Hematopoietic multipotent progenitor cell treated with erythropoietin and hydrocortisone succinate and interleukin-3 and kit ligand, for 15 days (in vitro differentiated cells): ENCODE measurements around the gene CARD6.
"Not testable (repeated sequence)": the region's sequence is repeated elsewhere in the genome, so short reads cannot be mapped to it uniquely, and the experiment has no call there.

Source experiments
- DNase-seq: peaks from one replicate; pipeline ENCODE4 v3.0.0-alpha.2; 2015; ENCODE audit warnings: low spot score

CARD6 gene

DNA sequence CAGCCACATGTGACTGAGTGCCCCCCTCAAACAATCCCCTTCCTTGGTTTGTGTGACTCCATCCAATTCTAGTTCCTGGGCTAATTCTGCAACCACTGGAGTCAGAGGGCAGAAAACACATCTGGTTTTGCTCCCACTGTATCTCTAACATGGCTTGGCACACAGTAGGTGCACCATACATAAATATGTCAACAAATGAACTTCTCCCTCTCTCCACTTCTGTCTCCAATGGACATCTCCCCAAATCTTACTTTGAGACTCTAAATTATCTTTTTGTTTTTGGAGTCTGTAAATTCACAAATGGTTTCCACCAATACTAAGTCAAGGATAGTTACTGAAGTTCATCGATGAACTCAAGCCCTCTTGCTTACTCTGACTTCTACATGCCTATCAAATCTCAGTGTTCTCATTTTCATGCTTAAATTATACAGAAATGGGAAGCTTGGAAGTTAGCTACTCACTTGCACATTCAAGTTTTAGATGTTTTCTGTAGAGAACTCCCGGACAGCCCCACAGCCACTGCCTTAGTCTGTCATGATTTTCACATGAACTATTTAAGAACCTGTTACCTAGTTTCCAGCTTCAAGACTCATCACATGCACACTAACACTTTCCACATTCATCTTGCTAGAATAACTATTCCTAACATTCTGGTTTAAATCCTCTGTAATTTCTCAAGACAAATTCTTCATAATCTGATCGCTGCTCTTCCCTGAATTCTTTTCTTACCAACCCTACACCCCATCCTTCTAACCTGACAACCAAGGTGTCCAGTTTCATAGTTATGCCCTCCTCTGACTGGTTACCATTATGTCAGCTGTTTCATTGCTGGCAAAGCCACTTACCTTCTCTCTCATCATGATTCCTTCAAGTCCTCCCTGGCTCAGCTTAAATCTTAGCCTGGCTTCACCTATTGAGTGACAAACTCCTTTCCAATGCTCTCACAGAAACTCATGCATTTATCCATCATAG, 12.2 kb upstream of the CARD6 start:
- no peak for DNase-seq

DNA sequence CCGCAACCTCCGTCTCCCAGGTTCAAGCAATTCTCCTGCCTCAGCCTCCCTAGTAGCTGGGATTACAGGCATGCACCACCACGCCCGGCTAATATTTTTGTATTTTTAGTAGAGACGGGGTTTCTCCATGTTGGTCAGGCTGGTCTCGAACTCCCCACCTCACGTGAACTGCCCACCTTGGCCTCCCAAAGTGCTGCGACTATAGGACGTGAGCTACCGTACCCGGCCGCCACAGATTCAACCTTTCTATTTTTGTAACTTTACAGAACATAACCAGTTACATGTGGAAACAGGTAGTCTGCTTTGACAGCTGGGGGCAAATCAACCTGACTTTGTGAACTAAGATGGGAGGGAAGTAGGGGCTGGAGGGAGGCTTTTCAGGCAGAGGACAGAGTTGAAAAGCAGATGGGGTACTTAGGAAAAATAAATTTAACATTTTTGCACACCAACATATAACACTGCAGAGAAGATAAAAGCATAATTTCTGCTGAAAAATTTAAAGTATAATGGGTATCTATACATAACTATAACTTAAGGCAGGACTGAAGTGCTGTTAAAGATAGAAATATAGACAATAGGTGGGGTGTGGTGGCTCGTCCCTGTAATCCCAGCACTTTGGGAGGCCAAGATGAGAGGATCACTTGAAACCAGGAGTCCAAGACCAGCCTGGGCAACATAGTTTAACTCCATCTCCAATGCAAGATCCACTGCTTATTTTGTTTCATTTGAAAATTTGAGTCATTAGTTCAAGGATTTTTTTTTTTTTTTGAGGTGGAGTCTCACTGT, 11.2 kb upstream of the CARD6 start:
- DNase-seq, result no peak

DNA sequence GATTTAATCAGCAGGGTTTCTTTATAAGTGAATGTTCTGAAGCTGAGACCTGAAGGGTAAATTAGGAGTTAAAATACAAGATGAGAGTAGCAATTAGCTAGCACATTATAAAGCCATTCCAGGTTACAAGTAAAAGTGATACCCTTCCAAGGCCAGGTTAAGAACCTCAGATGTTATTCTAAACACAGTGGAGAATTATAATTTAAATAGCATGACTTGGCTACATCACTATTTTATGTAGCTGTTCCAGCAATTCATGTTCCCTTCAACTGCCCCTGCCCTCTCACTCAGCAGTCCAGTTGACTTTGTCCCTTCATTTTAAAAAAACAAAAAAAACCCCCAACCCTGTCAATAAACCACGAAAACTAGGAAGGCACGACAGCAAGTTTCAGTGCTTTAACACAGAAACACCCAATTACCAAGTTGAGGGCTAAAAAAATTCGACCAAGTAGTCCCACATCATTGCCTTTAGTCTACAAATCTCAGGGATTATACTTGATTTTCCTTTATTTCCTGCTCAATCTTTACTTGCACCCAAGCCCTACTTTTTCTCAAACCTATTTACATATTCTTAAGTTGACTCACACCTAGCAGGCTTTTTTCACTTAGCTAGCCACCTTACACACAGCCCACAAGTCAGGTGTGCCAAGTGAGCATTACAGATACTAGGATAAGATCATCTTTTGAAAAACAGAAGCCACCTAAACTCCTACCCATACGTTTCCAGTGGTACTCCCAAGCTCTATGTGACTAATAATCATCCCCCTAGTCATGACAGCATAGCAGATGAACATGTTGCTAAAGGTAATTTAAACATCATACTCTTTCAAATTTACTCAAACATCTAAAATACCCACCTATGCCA, 9.6 kb upstream of the CARD6 start:
- no peak for DNase-seq

GRCh38 chr5:40832345-40832744, 8.8 kb upstream of the CARD6 start:
- DNase-seq, result no peak

GRCh38 chr5:40833712-40834229, 7.4 kb upstream of the CARD6 start:
- no peak for DNase-seq

DNA sequence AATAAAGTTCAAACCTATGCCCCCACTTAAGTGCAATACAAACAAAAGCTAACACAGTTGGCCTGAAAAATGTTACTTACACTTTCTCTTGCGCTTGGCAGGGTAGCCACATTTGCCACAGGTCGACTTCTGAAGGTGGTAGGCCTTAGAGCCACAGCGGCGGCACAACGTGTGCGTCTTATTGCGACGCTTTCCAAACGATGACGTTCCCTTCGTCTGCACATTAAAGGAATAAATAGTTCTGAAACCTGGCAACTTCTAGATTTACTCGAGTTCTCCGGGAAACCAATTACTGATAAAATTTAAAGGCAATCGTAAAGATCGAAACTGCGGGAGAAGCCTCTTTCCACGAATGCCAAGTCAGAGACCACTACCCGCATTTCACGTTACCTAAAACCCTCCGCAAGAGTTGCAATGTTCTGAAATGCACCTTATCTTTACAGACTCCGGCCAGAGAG, 6.7 kb upstream of the CARD6 start:
- peak; percentile 49 for DNase-seq

DNA sequence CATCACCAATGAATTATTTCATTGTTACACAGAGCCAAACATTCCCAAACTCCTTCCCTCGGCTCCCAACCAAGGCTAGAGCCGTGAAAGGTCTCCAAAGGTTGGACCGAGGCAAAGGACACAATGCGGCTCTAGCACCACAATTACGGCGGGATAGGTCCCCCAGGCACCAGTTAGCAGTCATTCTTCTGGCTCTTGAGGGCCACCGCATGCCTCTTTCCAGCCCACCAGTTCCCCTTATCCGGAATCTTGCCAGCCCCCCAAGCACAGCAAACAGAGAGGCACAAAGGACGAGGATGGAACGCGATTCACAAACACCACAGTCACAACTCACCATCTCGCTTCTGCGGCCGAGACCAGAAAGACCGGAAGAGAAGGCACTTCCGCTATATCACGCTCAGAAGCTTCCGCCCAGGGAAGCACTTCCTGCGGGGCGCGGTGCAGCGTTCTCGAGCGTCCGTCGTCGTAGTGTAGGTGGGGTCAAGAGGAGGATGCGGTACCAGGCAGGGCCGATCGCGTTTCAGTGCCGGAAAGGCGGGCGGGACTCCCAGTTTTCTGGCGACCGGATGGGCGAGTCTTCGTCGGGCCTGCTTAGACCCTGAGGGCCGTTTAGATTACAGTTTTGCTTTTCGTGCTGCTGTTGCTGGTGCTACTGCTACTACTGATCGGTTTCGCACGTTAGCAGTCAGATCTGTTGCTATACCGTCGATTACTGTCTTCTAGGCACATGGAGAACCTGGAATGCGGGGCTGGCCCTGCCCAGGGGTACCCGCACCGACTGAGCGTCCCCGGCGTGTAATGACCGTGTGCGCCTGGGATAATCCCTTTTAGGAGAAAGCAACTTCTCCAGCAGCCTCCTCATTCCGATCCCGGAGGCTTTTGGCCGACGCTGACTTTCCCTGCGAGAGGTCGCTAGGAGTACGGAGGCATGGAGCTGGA, 6.0 kb upstream of the CARD6 start, which contains the start of gene RPL37:
Gene RPL37, minus strand, starts transcription at position 374 of the 939 bp plus-strand sequence. Its CDS starts 37 bp downstream, at position 337.
- DNase-seq, result peak; percentile 95

DNA sequence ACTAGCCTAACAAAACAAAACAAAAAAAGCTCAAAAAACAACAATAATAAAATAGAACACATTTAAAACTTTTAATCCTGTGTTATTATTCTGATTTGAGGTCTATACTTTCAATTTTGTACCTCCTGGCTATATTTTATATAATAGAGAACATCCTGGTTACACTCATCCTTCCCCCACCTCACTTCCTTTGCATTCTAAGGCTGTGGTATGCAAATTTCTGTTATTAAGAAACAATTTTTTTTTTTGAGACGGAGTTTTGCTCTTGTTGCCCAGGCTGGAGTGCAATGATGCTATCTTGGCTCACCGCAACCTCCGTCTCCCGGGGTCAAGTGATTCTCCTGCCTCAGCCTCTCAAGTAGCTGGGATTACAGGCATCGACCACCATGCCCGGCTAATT, 3.1 kb upstream of the CARD6 start:
- DNase-seq, result no peak

DNA sequence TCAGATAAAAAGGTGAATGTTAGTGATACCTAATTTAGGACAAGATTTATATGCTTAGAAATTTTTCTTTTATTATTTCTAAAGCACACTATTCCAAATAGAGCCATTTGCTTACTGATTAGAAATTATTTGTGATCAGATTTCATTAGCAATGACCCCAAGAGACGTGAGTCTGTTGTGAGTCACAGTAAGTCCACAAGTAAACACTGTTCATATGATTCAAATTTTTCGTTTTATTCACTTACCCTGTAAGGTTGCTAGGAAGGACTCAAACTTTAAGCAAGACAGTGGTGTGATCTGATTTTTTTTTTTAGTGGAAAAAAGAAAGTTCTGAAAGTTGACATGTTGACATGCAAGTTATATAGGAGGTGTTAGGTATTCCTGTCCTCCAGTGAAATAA, 1.2 kb downstream of the CARD6 start:
- DNase-seq, result no peak

- DNase-seq, result no peak
These were observed 3.4 kb downstream of the CARD6 start for GRCh38 chr5:40844565-40844964.

GRCh38 chr5:40846371-40846770, 5.2 kb downstream of the CARD6 start:
- DNase-seq, result no peak

GRCh38 chr5:40847525-40847924, 6.4 kb downstream of the CARD6 start:
- DNase-seq, result no peak

GRCh38 chr5:40853632-40854192, 12.5 kb downstream of the CARD6 start:
- DNase-seq, result no peak

DNA sequence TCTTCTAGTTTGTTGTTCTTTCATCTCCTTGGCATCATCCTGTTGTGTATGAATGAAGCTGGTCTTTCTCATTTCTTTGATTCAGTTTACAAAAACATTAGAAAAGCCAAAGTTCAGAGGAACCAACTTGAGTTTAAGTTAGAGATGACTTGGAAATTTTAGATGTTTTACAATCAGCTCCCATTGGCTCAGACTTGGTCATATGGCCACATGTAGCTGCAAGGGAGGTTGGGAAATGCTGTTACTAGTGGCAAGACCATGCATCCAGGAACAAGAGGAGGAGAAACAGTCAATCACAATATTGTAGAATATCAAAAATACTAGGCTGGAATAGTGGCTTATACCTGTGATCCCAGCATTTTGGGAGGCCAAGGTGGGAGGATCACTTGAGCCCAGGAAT, 19.5 kb downstream of the CARD6 start:
- DNase-seq, result no peak

GRCh38 chr5:40865004-40865403, 23.8 kb downstream of the CARD6 start:
- not testable (repeated sequence) for DNase-seq

GRCh38 chr5:40866844-40867243, 25.7 kb downstream of the CARD6 start:
- DNase-seq, result no peak

GRCh38 chr5:40869384-40869783, 28.2 kb downstream of the CARD6 start:
- DNase-seq, result no peak

GRCh38 chr5:40871177-40871576, 30.0 kb downstream of the CARD6 start:
- DNase-seq, result no peak

- DNase-seq, result not testable (repeated sequence)
These were observed 31.1 kb downstream of the CARD6 start for GRCh38 chr5:40872253-40872652.

DNA sequence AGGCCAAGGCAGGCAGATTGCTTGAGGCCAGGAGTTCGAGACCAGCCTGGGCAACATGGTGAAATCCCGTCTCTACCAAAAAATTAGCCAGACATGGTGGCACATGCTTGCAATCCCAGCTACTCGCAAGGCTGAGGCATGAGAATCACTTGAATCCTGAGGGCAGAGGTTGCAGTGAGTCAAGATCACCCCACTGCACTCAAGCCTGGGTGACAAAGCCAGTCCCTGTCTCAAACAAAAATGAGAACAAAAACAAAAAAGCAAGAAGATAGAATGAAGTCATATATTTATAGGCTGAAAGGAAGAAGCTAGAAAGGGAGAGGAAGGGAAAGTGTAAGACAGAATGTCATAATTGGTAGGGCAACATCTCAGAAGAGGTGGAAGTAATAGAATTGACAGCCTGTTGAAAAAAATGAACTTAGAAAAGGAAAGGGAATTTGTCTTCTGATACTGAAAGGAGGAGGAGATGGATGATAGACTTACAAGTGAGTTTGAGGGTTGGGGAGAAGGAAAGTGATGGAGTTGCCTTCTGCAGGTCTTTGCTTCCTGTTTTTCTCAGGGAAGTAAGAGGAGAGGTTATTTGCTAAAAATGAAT, 32.2 kb downstream of the CARD6 start:
- DNase-seq, result no peak
